HepG2 (cell line): ENCODE measurements around the gene INPP4B.

Experiments
- FOXJ3 ChIP-seq: sonication (generic); formaldehyde crosslinking; IDR thresholded peaks from 2 replicates; pipeline ENCODE4 v1.4.0; 2020; ENCODE audit warnings: missing genetic modification reagents, mild to moderate bottlenecking, borderline replicate concordance
- GTF3A ChIP-seq: sonication (generic); formaldehyde crosslinking; conservative IDR thresholded peaks from 2 replicates; pipeline ENCODE4 v1.4.0; 2020; ENCODE audit warnings: mild to moderate bottlenecking, missing genetic modification reagents
- HNF1A ChIP-seq, 2 experiments: sonication (generic) in 1 of 2; formaldehyde crosslinking in 1 of 2; IDR thresholded peaks; 2 replicates each; pipeline versions ENCODE4 v1.4.0 to v1.6.1; 2016 to 2020; ENCODE audit warnings: borderline replicate concordance in 1 of 2, low read depth in 1 of 2, mild to moderate bottlenecking in 1 of 2, missing genetic modification reagents in 1 of 2
- JUNB ChIP-seq: sonication (generic); formaldehyde crosslinking; IDR thresholded peaks from 2 replicates; pipeline ENCODE4 v1.8.0; 2022; ENCODE audit warnings: missing genetic modification reagents, mild to moderate bottlenecking, borderline replicate concordance
- MXI1 ChIP-seq: IDR thresholded peaks from 3 replicates; pipeline ENCODE4 v1.6.1; 2012; ENCODE audit warnings: low read depth, low read length, inconsistent platforms, borderline replicate concordance
- PCBP1 ChIP-seq: fragments of 200-400 bp; formaldehyde crosslinking; IDR thresholded peaks from 2 replicates; pipeline ENCODE4 v1.6.1; 2017; ENCODE audit warnings: mild to moderate bottlenecking, low read depth, low read length, borderline replicate concordance
- RFX5 ChIP-seq: IDR thresholded peaks from 2 replicates; pipeline ENCODE4 v1.6.1; 2011; ENCODE audit warnings: low read depth, low read length, improper control_type of control experiment
- SCMH1 ChIP-seq: sonication (generic); formaldehyde crosslinking; IDR thresholded peaks from 2 replicates; pipeline ENCODE4 v1.9.0; 2021; ENCODE audit warnings: missing genetic modification reagents, mild to moderate bottlenecking, borderline replicate concordance
- SUZ12 ChIP-seq: fragments of 150-350 bp; IDR thresholded peaks from 2 replicates; pipeline ENCODE4 v1.6.1; 2014; ENCODE audit warnings: low read depth, low read length
- TCF7L2 ChIP-seq: IDR thresholded peaks from 2 replicates; pipeline ENCODE4 v1.6.1; 2011; ENCODE audit warnings: mild to moderate bottlenecking, low read depth, low read length, moderate library complexity
- THYN1 ChIP-seq: sonication (generic); formaldehyde crosslinking; IDR thresholded peaks from 2 replicates; pipeline ENCODE4 v1.8.1; 2023; ENCODE audit warnings: low read depth, mild to moderate bottlenecking, moderate library complexity, missing genetic modification reagents, borderline replicate concordance
- ZNF556 ChIP-seq: sonication (generic); formaldehyde crosslinking; IDR thresholded peaks from 2 replicates; pipeline ENCODE4 v1.4.0; 2020; ENCODE audit warnings: mild to moderate bottlenecking, missing genetic modification reagents, borderline replicate concordance
- ZSCAN20 ChIP-seq: sonication (generic); formaldehyde crosslinking; IDR thresholded peaks from 2 replicates; pipeline ENCODE4 v1.4.0; 2020; ENCODE audit warnings: missing genetic modification reagents, mild to moderate bottlenecking, borderline replicate concordance

- TF ChIP-seq SUZ12 (no peak), ZNF556 (CRISPR knock-in tag) (no peak), ZSCAN20 (CRISPR knock-in tag) (no peak), PCBP1 (no peak), TCF7L2 (no peak), FOXJ3 (CRISPR knock-in tag) (no peak), GTF3A (CRISPR knock-in tag) (no peak), RFX5 (no peak), MXI1 (no peak), HNF1A (IDR thresholded peaks at IDR 0.05; ENCODE audit: low read depth) (no peak), HNF1A (CRISPR knock-in tag; IDR thresholded peaks at IDR 0.05; ENCODE audit: borderline replicate concordance) (no peak), SCMH1 (CRISPR knock-in tag) (no peak), THYN1 (no peak), JUNB (CRISPR knock-in tag) (no peak)
Measured at GRCh38 chr4:142823796-142824195, 22.3 kb downstream of the INPP4B start.
